ENCODE results near the gene GPR42. TPM values are rescaled to one million over a fixed set of nuclear protein-coding genes. Genes with fewer than 3 reads are reported as not detected.

GPR42 gene
- total and polyA plus RNA-seq, 4 donors = not detected

DNA sequence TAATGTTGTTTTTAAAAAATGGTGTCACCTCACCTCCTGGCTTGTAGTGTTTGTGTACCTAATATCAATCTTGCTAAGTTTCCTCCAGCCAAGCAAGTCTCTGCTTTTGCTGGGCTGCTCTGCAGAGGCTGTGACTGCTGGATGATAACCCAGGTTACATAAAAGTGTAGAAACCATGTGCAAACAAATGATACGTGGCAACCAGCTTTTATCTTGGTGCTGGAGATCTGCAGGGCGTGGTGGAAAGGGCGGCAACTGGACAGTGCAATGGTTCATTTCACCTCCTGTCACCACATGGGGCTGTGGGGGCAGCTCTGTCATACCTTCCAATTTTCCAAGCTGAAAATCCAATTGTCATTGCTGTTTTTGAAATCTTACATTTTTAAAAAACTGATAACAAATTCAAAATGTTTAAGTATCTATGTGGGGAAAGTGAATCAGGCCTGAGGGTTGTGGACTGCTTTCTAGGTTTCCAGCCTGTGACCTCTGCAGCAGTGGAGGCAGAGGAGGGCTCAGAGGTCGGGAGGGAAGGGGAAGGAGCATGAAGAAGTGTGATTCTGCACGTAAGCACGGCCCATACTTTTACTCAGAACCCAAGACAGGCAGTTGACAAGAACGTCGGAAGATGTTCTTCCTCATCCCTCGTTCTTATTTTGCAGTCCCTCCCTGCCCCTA is 9.7 kb downstream of the GPR42 start:
- no peaks in the 10 kb centered on the region for H3K4me1 ChIP-seq (ENCODE audit: control insufficient read depth in 1 of 2, insufficient read depth in 2 of 2, low read length in 2 of 2)
- peaks cover 3% of the 10 kb centered on the region for H3K9me3 ChIP-seq (ENCODE audit: control insufficient read depth, low read length)
- no peak overlapping the region for H3K27ac ChIP-seq (ENCODE audit: low read depth in 1 of 2, low read length in 2 of 2)
- H3K36me3 ChIP-seq (ENCODE audit: control insufficient read depth in 1 of 2, insufficient read depth in 2 of 2, low read length in 1 of 2) = no peaks in the 10 kb centered on the region
- intact Hi-C loops (cut with DNase I) = no loop called here
- no peak for ATAC-seq (ENCODE audit: low FRiP score)
- 60 to 62% methylated on average over 9 of the region's 9 CpGs for WGBS, 2 donors
- peaks cover 0 to 2% of the 10 kb centered on the region in 2 donors for H3K27me3 ChIP-seq (ENCODE audit: control insufficient read depth in 1 of 2, insufficient read depth in 2 of 2, low read length in 1 of 2)
- no peak overlapping the region for H3K4me3 ChIP-seq (ENCODE audit: low read length in 2 of 2)
- DNase-seq = no peak

GRCh38 chr19:35381318-35381717 is 10.4 kb downstream of the GPR42 start:
- WGBS, 2 donors = 53 to 67% methylated on average over 3 of the region's 3 CpGs
- no peaks in the 10 kb centered on the region for H3K4me1 ChIP-seq (ENCODE audit: control insufficient read depth in 1 of 2, insufficient read depth in 2 of 2, low read length in 2 of 2)
- no peak for ATAC-seq (ENCODE audit: low FRiP score)
- no peak overlapping the region for H3K4me3 ChIP-seq (ENCODE audit: low read length in 2 of 2)
- DNase-seq = no peak
- no peaks in the 10 kb centered on the region for H3K36me3 ChIP-seq (ENCODE audit: control insufficient read depth in 1 of 2, insufficient read depth in 2 of 2, low read length in 1 of 2)
- H3K27me3 ChIP-seq (ENCODE audit: control insufficient read depth in 1 of 2, insufficient read depth in 2 of 2, low read length in 1 of 2) = peaks cover 0 to 2% of the 10 kb centered on the region in 2 donors
- H3K9me3 ChIP-seq (ENCODE audit: control insufficient read depth, low read length) = peaks cover 3% of the 10 kb centered on the region
- no peak overlapping the region for H3K27ac ChIP-seq (ENCODE audit: low read depth in 1 of 2, low read length in 2 of 2)
- intact Hi-C loops (cut with DNase I) = no loop called here

GRCh38 chr19:35381926-35382325 is 11.1 kb downstream of the GPR42 start:
- no peak for DNase-seq
- H3K27ac ChIP-seq (ENCODE audit: low read depth in 1 of 2, low read length in 2 of 2) = no peak overlapping the region
- intact Hi-C loops (cut with DNase I) = no loop called here

DNA sequence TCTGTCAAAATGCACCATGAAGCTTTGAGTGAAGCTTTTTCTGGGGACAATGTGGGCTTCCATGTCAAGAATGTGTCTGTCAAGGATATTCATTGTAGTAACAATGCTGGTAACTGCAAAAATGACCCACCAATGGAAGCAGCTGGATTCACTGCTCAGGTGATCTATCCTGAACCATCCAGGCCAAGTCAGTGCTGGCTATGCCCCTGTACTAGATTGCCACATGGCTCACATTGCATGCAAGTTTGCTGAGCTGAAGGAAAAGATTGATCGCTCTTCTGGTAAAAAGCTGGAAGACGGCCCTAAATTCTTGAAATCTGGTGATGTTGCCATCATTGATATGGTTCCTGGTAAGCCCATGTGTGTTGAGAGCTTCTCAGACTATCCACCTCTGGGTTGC is 12.7 kb downstream of the GPR42 start:
- no peak for DNase-seq
- Histone ChIP-seq H3K36me3 (ENCODE audit: control insufficient read depth in 1 of 2, insufficient read depth in 2 of 2, low read length in 1 of 2) (no peaks in the 10 kb centered on the region), H3K4me3 (ENCODE audit: low read length in 2 of 2) (no peak overlapping the region), H3K27me3 (ENCODE audit: control insufficient read depth in 1 of 2, insufficient read depth in 2 of 2, low read length in 1 of 2) (peaks cover 0 to 2% of the 10 kb centered on the region in 2 donors), H3K4me1 (ENCODE audit: control insufficient read depth in 1 of 2, insufficient read depth in 2 of 2, low read length in 2 of 2) (no peaks in the 10 kb centered on the region), H3K9me3 (ENCODE audit: control insufficient read depth, low read length) (peaks cover 2% of the 10 kb centered on the region), H3K27ac (ENCODE audit: low read depth in 1 of 2, low read length in 2 of 2) (no peak overlapping the region)
- WGBS, 2 donors = 84 to 87% methylated on average over 2 of the region's 2 CpGs
- ATAC-seq (ENCODE audit: low FRiP score) = no peak
- intact Hi-C loops (cut with DNase I) = no loop called here

More at GRCh38 chr19:35381926-35382325, 11.1 kb downstream of the GPR42 start:
- no peak for ATAC-seq (ENCODE audit: low FRiP score)
- Histone ChIP-seq H3K4me3 (ENCODE audit: low read length in 2 of 2) (no peak overlapping the region), H3K27me3 (ENCODE audit: control insufficient read depth in 1 of 2, insufficient read depth in 2 of 2, low read length in 1 of 2) (peaks cover 0 to 2% of the 10 kb centered on the region in 2 donors), H3K36me3 (ENCODE audit: control insufficient read depth in 1 of 2, insufficient read depth in 2 of 2, low read length in 1 of 2) (no peaks in the 10 kb centered on the region), H3K4me1 (ENCODE audit: control insufficient read depth in 1 of 2, insufficient read depth in 2 of 2, low read length in 2 of 2) (no peaks in the 10 kb centered on the region), H3K9me3 (ENCODE audit: control insufficient read depth, low read length) (peaks cover 3% of the 10 kb centered on the region)
- WGBS, 2 donors = 89 to 92% methylated on average over 6 of the region's 6 CpGs

DNA sequence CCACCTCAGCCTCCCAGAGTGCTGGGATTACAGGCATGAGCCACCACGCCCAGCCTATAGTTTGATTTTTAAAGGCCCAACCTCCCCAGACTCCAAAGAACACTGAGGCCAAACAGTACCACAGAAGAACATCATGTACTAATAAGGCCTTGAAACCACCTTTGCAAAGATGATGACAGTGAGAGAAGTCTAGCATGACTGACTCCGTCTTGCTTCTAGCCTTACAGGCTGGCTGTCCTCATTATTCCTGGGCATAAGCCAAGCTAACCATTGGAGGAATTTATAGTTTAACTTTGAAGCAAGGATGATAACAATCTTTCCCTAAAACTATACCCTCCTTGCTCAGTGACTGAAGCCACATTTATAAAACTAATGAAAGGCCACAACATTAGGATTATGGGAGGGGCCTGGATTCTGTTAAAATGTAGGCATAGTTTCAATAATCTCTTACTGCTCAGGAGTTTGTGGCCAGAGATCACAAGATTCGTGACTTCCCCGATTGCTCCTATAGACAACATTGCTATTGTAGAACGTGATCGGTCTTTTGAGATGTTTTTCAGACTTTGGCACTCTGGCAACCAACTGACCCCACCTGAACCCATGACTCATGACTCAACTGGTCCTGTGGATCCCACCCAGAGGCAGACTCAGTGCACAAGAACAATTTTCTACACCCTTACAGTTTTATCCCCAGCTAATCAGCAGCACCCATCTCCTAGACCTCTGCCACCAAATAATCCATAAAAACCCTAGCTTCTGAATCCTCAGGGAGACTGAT is 17.6 kb downstream of the GPR42 start:
- Histone ChIP-seq H3K36me3 (ENCODE audit: control insufficient read depth in 1 of 2, insufficient read depth in 2 of 2, low read length in 1 of 2) (no peaks in the 10 kb centered on the region), H3K9me3 (ENCODE audit: control insufficient read depth, low read length) (peaks cover 2% of the 10 kb centered on the region), H3K27me3 (ENCODE audit: control insufficient read depth in 1 of 2, insufficient read depth in 2 of 2, low read length in 1 of 2) (peaks cover 0 to 2% of the 10 kb centered on the region in 2 donors), H3K4me1 (ENCODE audit: control insufficient read depth in 1 of 2, insufficient read depth in 2 of 2, low read length in 2 of 2) (no peaks in the 10 kb centered on the region), H3K27ac (ENCODE audit: low read depth in 1 of 2, low read length in 2 of 2) (no peak overlapping the region), H3K4me3 (ENCODE audit: low read length in 2 of 2) (no peak overlapping the region)
- DNase-seq = no peak
- intact Hi-C loops (cut with DNase I) = no loop called here
- 69 to 75% methylated on average over 6 of the region's 6 CpGs for WGBS, 2 donors
- no peak for ATAC-seq (ENCODE audit: low FRiP score)

DNA sequence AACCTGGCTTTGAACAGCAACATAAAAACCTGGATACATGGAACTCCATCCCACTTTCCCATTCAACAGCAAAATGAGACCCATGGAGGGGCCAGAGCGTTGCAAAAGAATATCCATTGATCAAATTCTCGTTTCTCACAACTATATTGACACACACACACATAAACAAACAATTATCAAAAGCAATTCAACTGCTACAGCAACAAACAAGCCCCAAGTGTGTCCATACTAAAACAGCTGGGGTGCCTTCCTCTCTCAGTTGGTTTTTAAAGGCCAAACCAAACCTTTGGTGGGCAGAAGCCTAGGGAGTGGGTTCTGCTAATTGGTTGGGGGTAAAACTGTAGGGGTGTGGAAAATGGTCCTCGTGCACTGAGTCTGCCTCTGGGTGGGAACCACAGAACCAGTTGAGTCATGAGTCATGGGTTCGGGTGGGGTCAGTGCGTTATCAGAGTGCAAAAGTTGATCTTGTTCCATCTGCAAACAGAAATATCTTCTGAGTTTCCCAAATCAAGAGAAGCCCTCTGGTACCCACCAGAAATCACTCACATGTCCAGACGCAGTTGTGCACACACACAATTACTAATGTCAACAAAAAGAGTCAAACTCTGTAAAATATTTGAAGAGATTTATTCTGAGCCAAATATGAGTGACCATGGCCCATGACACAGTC is 18.5 kb downstream of the GPR42 start:
- DNase-seq (no peak), ATAC-seq (ENCODE audit: low FRiP score) (no peak)
- Histone ChIP-seq H3K27ac (ENCODE audit: low read depth in 1 of 2, low read length in 2 of 2) (no peak overlapping the region), H3K36me3 (ENCODE audit: control insufficient read depth in 1 of 2, insufficient read depth in 2 of 2, low read length in 1 of 2) (no peaks in the 10 kb centered on the region), H3K27me3 (ENCODE audit: control insufficient read depth in 1 of 2, insufficient read depth in 2 of 2, low read length in 1 of 2) (no peaks in the 10 kb centered on the region), H3K4me3 (ENCODE audit: low read length in 2 of 2) (no peak overlapping the region), H3K4me1 (ENCODE audit: control insufficient read depth in 1 of 2, insufficient read depth in 2 of 2, low read length in 2 of 2) (no peaks in the 10 kb centered on the region), H3K9me3 (ENCODE audit: control insufficient read depth, low read length) (no peaks in the 10 kb centered on the region)
- intact Hi-C loops (cut with DNase I) = no loop called here
- 58 to 66% methylated on average over 6 of the region's 6 CpGs for WGBS, 2 donors

DNA sequence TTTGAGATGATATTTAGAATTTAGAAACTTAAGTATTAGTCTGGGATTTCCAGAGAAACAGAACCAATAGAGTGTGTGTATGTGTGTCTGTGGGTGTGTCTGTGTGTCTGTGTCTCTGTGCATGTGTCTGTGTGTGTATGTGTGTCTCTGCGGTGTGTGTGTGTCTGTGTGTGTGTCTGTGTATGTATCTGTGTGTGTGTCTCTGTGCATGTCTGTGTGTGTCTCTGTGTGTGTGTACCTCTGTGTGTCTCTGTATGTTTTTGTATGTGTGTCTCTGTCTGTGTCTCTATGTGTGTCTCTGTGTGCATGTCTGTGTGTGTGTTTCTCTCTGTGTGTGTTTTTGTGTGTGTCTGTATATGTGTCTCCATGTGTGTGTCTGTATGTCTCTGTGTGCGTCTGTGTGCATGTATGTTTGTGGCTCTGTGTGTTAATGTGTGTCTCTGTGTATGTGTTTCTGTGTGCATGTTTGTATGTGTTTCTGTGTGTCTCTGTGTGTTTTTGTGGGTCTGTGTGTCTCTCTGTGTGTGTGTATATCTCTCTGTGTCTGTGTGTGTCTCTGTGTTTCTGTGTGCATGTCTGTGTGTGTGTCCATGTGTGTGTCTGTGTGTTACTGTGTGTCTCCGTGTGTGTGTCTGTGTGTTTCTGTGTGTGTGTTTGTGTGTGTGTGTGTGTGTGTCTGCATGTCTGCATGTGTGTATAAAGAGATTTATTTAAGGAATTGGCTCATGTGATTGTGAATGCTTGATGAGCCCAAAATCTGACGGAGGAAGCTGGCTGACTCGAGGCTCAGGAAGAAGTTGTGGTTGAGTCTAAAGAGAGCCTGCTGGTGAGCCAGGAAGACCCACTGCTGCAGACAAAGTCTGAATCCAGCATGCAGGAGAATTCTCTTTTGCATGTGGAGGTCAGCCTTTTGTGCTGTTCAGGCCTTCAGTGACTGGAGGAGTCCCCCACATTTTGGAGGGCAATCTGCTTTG is 22.2 kb downstream of the GPR42 start:
- no peaks in the 10 kb centered on the region for H3K9me3 ChIP-seq (ENCODE audit: control insufficient read depth, low read length)
- no peaks in the 10 kb centered on the region for H3K36me3 ChIP-seq (ENCODE audit: control insufficient read depth in 1 of 2, insufficient read depth in 2 of 2, low read length in 1 of 2)
- no peaks in the 10 kb centered on the region for H3K4me1 ChIP-seq (ENCODE audit: control insufficient read depth in 1 of 2, insufficient read depth in 2 of 2, low read length in 2 of 2)
- no peak overlapping the region for H3K27ac ChIP-seq (ENCODE audit: low read depth in 1 of 2, low read length in 2 of 2)
- H3K27me3 ChIP-seq (ENCODE audit: control insufficient read depth in 1 of 2, insufficient read depth in 2 of 2, low read length in 1 of 2) = no peaks in the 10 kb centered on the region
- no peak overlapping the region for H3K4me3 ChIP-seq (ENCODE audit: low read length in 2 of 2)
- DNase-seq (no peak), ATAC-seq (ENCODE audit: low FRiP score) (no peak)
- intact Hi-C loops (cut with DNase I) = no loop called here
- 68 to 72% methylated on average over 5 of the region's 5 CpGs for WGBS, 2 donors

All from aorta (tissue), 5 donors.